ENCODE results near the gene RIMOC1.

The RIMOC1 gene

GRCh38 chr5:41891066-41891707, 13.0 kb upstream of the RIMOC1 start:
- no peak overlapping the region for H3K27ac ChIP-seq (replicated peaks)
- TF ChIP-seq GABPA (IDR thresholded peaks at IDR 0.05; ENCODE audit: low read depth) (no peak), SPI1 (IDR thresholded peaks at IDR 0.05; ENCODE audit: borderline replicate concordance, low read depth) (no peak), CTCF (IDR thresholded peaks at IDR 0.05; ENCODE audit: insufficient read depth, low read length) (no peak), REST (IDR thresholded peaks at IDR 0.05; ENCODE audit: insufficient replicate concordance, low read depth) (no peak), POLR2AphosphoS5 (IDR thresholded peaks at IDR 0.05; ENCODE audit: low read depth) (no peak)
- H3K27me3 ChIP-seq (ENCODE audit: insufficient read depth, poor library complexity, severe bottlenecking) = no peaks in the 10 kb centered on the region
- H3K4me3 ChIP-seq (replicated peaks; ENCODE audit: insufficient read depth, low read length) = no peak overlapping the region
- DNase-seq (ENCODE audit: low read depth in 1 of 2, low spot score in 1 of 2) = no peak

GRCh38 chr5:41892031-41892430, 12.1 kb upstream of the RIMOC1 start:
- TF ChIP-seq POLR2AphosphoS5 (IDR thresholded peaks at IDR 0.05; ENCODE audit: low read depth) (no peak), CTCF (IDR thresholded peaks at IDR 0.05; ENCODE audit: insufficient read depth, low read length) (no peak), REST (IDR thresholded peaks at IDR 0.05; ENCODE audit: insufficient replicate concordance, low read depth) (no peak), SPI1 (IDR thresholded peaks at IDR 0.05; ENCODE audit: borderline replicate concordance, low read depth) (no peak), GABPA (IDR thresholded peaks at IDR 0.05; ENCODE audit: low read depth) (no peak)

GRCh38 chr5:41893074-41893851, 10.9 kb upstream of the RIMOC1 start:
- H3K27ac ChIP-seq (replicated peaks) = no peak overlapping the region
- no peak for TF ChIP-seq GABPA (IDR thresholded peaks at IDR 0.05; ENCODE audit: low read depth)
- TF ChIP-seq SPI1 (IDR thresholded peaks at IDR 0.05; ENCODE audit: borderline replicate concordance, low read depth) = no peak
- TF ChIP-seq CTCF (IDR thresholded peaks at IDR 0.05; ENCODE audit: insufficient read depth, low read length) = no peak
- no peak for TF ChIP-seq POLR2AphosphoS5 (IDR thresholded peaks at IDR 0.05; ENCODE audit: low read depth)
- TF ChIP-seq REST (IDR thresholded peaks at IDR 0.05; ENCODE audit: insufficient replicate concordance, low read depth) = no peak
- H3K27me3 ChIP-seq (ENCODE audit: insufficient read depth, poor library complexity, severe bottlenecking) = no peaks in the 10 kb centered on the region
- H3K4me3 ChIP-seq (replicated peaks; ENCODE audit: insufficient read depth, low read length) = no peak overlapping the region
- DNase-seq (ENCODE audit: low read depth in 1 of 2, low spot score in 1 of 2) = no peak

More at GRCh38 chr5:41892031-41892430, 12.1 kb upstream of the RIMOC1 start:
- H3K27ac ChIP-seq (replicated peaks) = no peak overlapping the region
- no peaks in the 10 kb centered on the region for H3K27me3 ChIP-seq (ENCODE audit: insufficient read depth, poor library complexity, severe bottlenecking)
- DNase-seq (ENCODE audit: low read depth in 1 of 2, low spot score in 1 of 2) = no peak
- H3K4me3 ChIP-seq (replicated peaks; ENCODE audit: insufficient read depth, low read length) = no peak overlapping the region
